Esophagus (tissue), 2 donors: ENCODE results near the gene LMTK3. TPM values are rescaled to one million over a fixed set of nuclear protein-coding genes. Genes with fewer than 3 reads are reported as not detected.
"Not testable (repeated sequence)": the region's sequence is repeated elsewhere in the genome, so short reads cannot be mapped to it uniquely, and the experiment has no call there.

ENCODE experiments used
- H3K27ac ChIP-seq, 2 donors: one replicate each; pipeline ENCODE4 v1.5.1; 2013; ENCODE audit warnings: low read depth in 2 of 2, mild to moderate bottlenecking in 2 of 2, inconsistent platforms in 1 of 2, low read length in 1 of 2, moderate library complexity in 1 of 2
- H3K27me3 ChIP-seq, 2 donors: one replicate each; pipeline ENCODE4 v1.6.1; 2013; ENCODE audit warnings: low read length in 2 of 2, control low read depth in 1 of 2, mild to moderate bottlenecking in 1 of 2; ENCODE audit not compliant: insufficient read depth in 2 of 2, control insufficient read depth in 1 of 2
- H3K36me3 ChIP-seq, 2 donors: one replicate each; pipeline ENCODE4 v1.6.1; 2013; ENCODE audit warnings: low read length in 1 of 2; ENCODE audit not compliant: control insufficient read depth in 2 of 2, insufficient read depth in 2 of 2
- H3K4me1 ChIP-seq, 2 donors: one replicate each; pipeline ENCODE4 v1.6.1; 2013; ENCODE audit warnings: low read length in 1 of 2; ENCODE audit not compliant: control insufficient read depth in 2 of 2, insufficient read depth in 2 of 2
- H3K4me3 ChIP-seq, 2 donors: one replicate each; pipeline ENCODE4 v1.5.1; 2013; ENCODE audit warnings: low read length in 2 of 2, mild to moderate bottlenecking in 2 of 2, low read depth in 1 of 2, moderate library complexity in 1 of 2
- H3K9me3 ChIP-seq, 2 donors: one replicate each; pipeline ENCODE4 v1.6.1; 2013; ENCODE audit warnings: mild to moderate bottlenecking in 2 of 2, low read depth in 1 of 2, low read length in 1 of 2, moderate library complexity in 1 of 2; ENCODE audit not compliant: control insufficient read depth in 2 of 2, insufficient read depth in 1 of 2
- WGBS, 2 donors: extraction: QIAGEN DNeasy Blood & Tissue Kit; methylation state at CpG; one replicate each; pipeline ENCODE4 v1.1.7; 2013; 5-methylcytosine and 5-hydroxymethylcytosine counted together
- polyA plus RNA-seq, 2 donors: library from polyadenylated mRNA; stranded (reverse); fragments of 200-250 nt; gene quantifications; one replicate each; pipeline ENCODE4 v1.2.3, GENCODE V29; 2013
- donor health status: healthy with polysubstance abuse.
- donor health status: Bipolar disorder and iron deficiency.

The LMTK3 gene
- polyA plus RNA-seq, 2 donors = 2.9 to 7.5 TPM

- Histone ChIP-seq H3K9me3 (peaks cover 0 to 3% of the 10 kb centered on the region in 2 donors), H3K4me3 (no peak overlapping the region), H3K36me3 (no peaks in the 10 kb centered on the region), H3K27ac (no peak overlapping the region), H3K4me1 (no peaks in the 10 kb centered on the region), H3K27me3 (no peaks in the 10 kb centered on the region)
- WGBS, 2 donors = 62 to 67% methylated on average over 4 of the region's 4 CpGs
These were observed 8.5 kb upstream of the LMTK3 start for GRCh38 chr19:48520134-48520533.

- not testable (repeated sequence) for H3K9me3 ChIP-seq, H3K4me3 ChIP-seq, H3K36me3 ChIP-seq, H3K4me1 ChIP-seq, H3K27ac ChIP-seq, H3K27me3 ChIP-seq
- 69 to 77% methylated on average over 4 of the region's 4 CpGs for WGBS, 2 donors
These were observed 7.8 kb upstream of the LMTK3 start for GRCh38 chr19:48519426-48519825.

GRCh38 chr19:48518207-48518606 lies 6.6 kb upstream of the LMTK3 start:
- Histone ChIP-seq H3K4me3 (no peak overlapping the region), H3K27me3 (no peaks in the 10 kb centered on the region), H3K4me1 (peaks cover 0 to 3% of the 10 kb centered on the region in 2 donors), H3K27ac (no peak overlapping the region), H3K9me3 (no peaks in the 10 kb centered on the region), H3K36me3 (no peaks in the 10 kb centered on the region)
- 74 to 79% methylated on average over 3 of the region's 3 CpGs for WGBS, 2 donors

- no peaks in the 10 kb centered on the region for H3K36me3 ChIP-seq
- WGBS, 2 donors = 68 to 69% methylated on average over 8 of the region's 8 CpGs
- peaks cover 0 to under 1% of the 10 kb centered on the region in 2 donors for H3K27me3 ChIP-seq
- no peaks in the 10 kb centered on the region for H3K9me3 ChIP-seq
- H3K27ac ChIP-seq = no peak overlapping the region
- no peak overlapping the region for H3K4me3 ChIP-seq
- peaks cover 0 to 6% of the 10 kb centered on the region in 2 donors for H3K4me1 ChIP-seq
These were observed 4.9 kb upstream of the LMTK3 start for GRCh38 chr19:48516536-48516935.

GRCh38 chr19:48514123-48514458 lies 2.5 kb upstream of the LMTK3 start:
- Histone ChIP-seq H3K27ac (no peak overlapping the region), H3K4me1 (peaks cover 0 to 6% of the 10 kb centered on the region in 2 donors), H3K27me3 (peaks cover 0 to 6% of the 10 kb centered on the region in 2 donors), H3K9me3 (no peaks in the 10 kb centered on the region), H3K36me3 (no peaks in the 10 kb centered on the region), H3K4me3 (no peak overlapping the region)
- 42 to 45% methylated on average over 11 of the region's 11 CpGs for WGBS, 2 donors

- peaks cover 0 to 6% of the 10 kb centered on the region in 2 donors for H3K27me3 ChIP-seq
- H3K27ac ChIP-seq = no peak overlapping the region
- 1 to 2% methylated on average over 52 to 54 of the region's 54 CpGs for WGBS, 2 donors
- H3K9me3 ChIP-seq = no peaks in the 10 kb centered on the region
- peaks cover 0 to 6% of the 10 kb centered on the region in 2 donors for H3K4me1 ChIP-seq
- no peaks in the 10 kb centered on the region for H3K36me3 ChIP-seq
- peak overlapping the region; percentile 60 to 62 for H3K4me3 ChIP-seq
These were observed 1.9 kb upstream of the LMTK3 start for GRCh38 chr19:48513289-48514122.

GRCh38 chr19:48512504-48513288 lies 1.1 kb upstream of the LMTK3 start:
- Histone ChIP-seq H3K27ac (no peak overlapping the region), H3K9me3 (no peaks in the 10 kb centered on the region), H3K4me3 (peak overlapping the region in 1 of 2 donors; percentile 62), H3K27me3 (peaks cover 0 to 6% of the 10 kb centered on the region in 2 donors), H3K36me3 (no peaks in the 10 kb centered on the region), H3K4me1 (peaks cover 0 to 6% of the 10 kb centered on the region in 2 donors)
- 38 to 40% methylated on average over 19 of the region's 19 CpGs for WGBS, 2 donors

GRCh38 chr19:48511321-48511731 lies 309 bp downstream of the LMTK3 start:
- no peaks in the 10 kb centered on the region for H3K9me3 ChIP-seq
- no peak overlapping the region for H3K4me3 ChIP-seq
- peaks cover 0 to 6% of the 10 kb centered on the region in 2 donors for H3K27me3 ChIP-seq
- peaks cover 0 to 6% of the 10 kb centered on the region in 2 donors for H3K4me1 ChIP-seq
- H3K36me3 ChIP-seq = no peaks in the 10 kb centered on the region
- no peak overlapping the region for H3K27ac ChIP-seq
- WGBS, 2 donors = 1 to 3% methylated on average over 29 to 32 of the region's 32 CpGs

GRCh38 chr19:48510421-48511268 lies 990 bp downstream of the LMTK3 start:
- no peak overlapping the region for H3K27ac ChIP-seq
- H3K4me3 ChIP-seq = no peak overlapping the region
- H3K9me3 ChIP-seq = no peaks in the 10 kb centered on the region
- peaks cover 0 to 6% of the 10 kb centered on the region in 2 donors for H3K4me1 ChIP-seq
- no peaks in the 10 kb centered on the region for H3K36me3 ChIP-seq
- peaks cover 0 to 6% of the 10 kb centered on the region in 2 donors for H3K27me3 ChIP-seq
- 12 to 18% methylated on average over 24 of the region's 24 CpGs for WGBS, 2 donors
